GM12878 (cell line): Measurements from ENCODE around the gene GPR68. TPM values are rescaled to one million over a fixed set of nuclear protein-coding genes. Genes with fewer than 3 reads are reported as not detected.
A peak's percentile ranks its signal among the peaks of the same experiment; 100 is the strongest.

ENCODE experiments used
- ATAC-seq: fragments of 200-7000 bp; cut with Tn5 transposase; 3 replicates; pipeline ENCODE4 v1.9.1; 2020; ENCODE audit warnings: mild to moderate bottlenecking, moderate library complexity
- BruUV-seq: library from RNA; stranded (reverse); fragments of 400-500 nt; replicated peaks from 2 replicates; lab custom pipeline; 2021; lab: Mats Ljungman, UMichigan
- CTCF ChIA-PET: fragments of 300-600 bp; sonication (Branson Sonifier 250); formaldehyde crosslinking; extraction: SDS; loops from one replicate; lab custom pipeline; 2021; ENCODE audit warnings: inconsistent platforms; lab: Yijun Ruan, JAX
- POLR2A ChIA-PET: fragments of 350-600 bp; formaldehyde crosslinking; extraction: SDS; loops from one replicate; lab custom pipeline; 2021; ENCODE audit warnings: inconsistent platforms; lab: Charles Lee
- RAD21 ChIA-PET: fragments of 300-600 bp; sonication (Branson Sonifier 250); formaldehyde crosslinking; loops from one replicate; lab custom pipeline; 2023; ENCODE audit warnings: antibody characterized with exemption; ENCODE audit not compliant: unreplicated experiment; lab: Charles Lee
- SMC1A ChIA-PET: fragments of 300-600 bp; sonication (Branson Sonifier 250); formaldehyde crosslinking; loops from one replicate; lab custom pipeline; 2023; ENCODE audit not compliant: unreplicated experiment, uncharacterized antibody; lab: Charles Lee
- DNase-seq: peaks from one replicate; pipeline ENCODE4 v3.0.0-alpha.2; 2011; ENCODE audit warnings: low read depth, low spot score
- FAIRE-seq: peaks from 3 replicates; lab custom pipeline; 2011; peaks lifted over from hg19 to GRCh38; lab: Jason Lieb, UNC
- H2AFZ ChIP-seq: 2 replicates; pipeline ENCODE4 v1.6.0; 2011; ENCODE audit warnings: low read depth, low read length, control low read depth; ENCODE audit not compliant: control insufficient read depth
- H3K27ac ChIP-seq: 2 replicates; pipeline ENCODE4 v1.5.1; 2011; ENCODE audit warnings: control low read depth; ENCODE audit not compliant: control insufficient read depth, insufficient read depth
- H3K27me3 ChIP-seq, 2 experiments: replicated peaks in 1 of 2; 2 replicates each; pipeline versions ENCODE4 v1.6.0 to v1.6.1; 2011; ENCODE audit warnings: low read length in 1 of 2; ENCODE audit not compliant: control insufficient read depth in 2 of 2, insufficient read depth in 2 of 2
- H3K36me3 ChIP-seq, 2 experiments: 2 replicates each; pipeline ENCODE4 v1.5.1; 2011; ENCODE audit warnings: low read length in 1 of 2; ENCODE audit not compliant: control insufficient read depth in 2 of 2, insufficient read depth in 2 of 2
- H3K4me1 ChIP-seq: 2 replicates; pipeline ENCODE4 v1.6.1; 2011; ENCODE audit warnings: mild to moderate bottlenecking, low read length, moderate library complexity, mixed read lengths; ENCODE audit not compliant: control insufficient read depth, insufficient read depth
- H3K4me2 ChIP-seq: 2 replicates; pipeline ENCODE4 v1.6.0; 2011; ENCODE audit warnings: control low read depth; ENCODE audit not compliant: control insufficient read depth, insufficient read depth
- H3K4me3 ChIP-seq: fragments of 200-600 bp; sonication (generic); 2 replicates; pipeline ENCODE4 v1.5.1; 2016
- H3K79me2 ChIP-seq: 2 replicates; pipeline ENCODE4 v1.6.0; 2011; ENCODE audit warnings: low read length; ENCODE audit not compliant: control insufficient read depth, insufficient read depth
- H3K9ac ChIP-seq: 2 replicates; pipeline ENCODE4 v1.8.0; 2011; ENCODE audit warnings: low read length, control low read depth, mixed read lengths; ENCODE audit not compliant: control insufficient read depth, insufficient read depth
- H3K9me3 ChIP-seq: replicated peaks from 3 replicates; pipeline ENCODE4 v1.5.1; 2011; ENCODE audit warnings: mild to moderate bottlenecking, low read length; ENCODE audit not compliant: control insufficient read depth, insufficient read depth
- H4K20me1 ChIP-seq: 2 replicates; pipeline ENCODE4 v1.6.0; 2011; ENCODE audit not compliant: control insufficient read depth, insufficient read depth
- BMI1 ChIP-seq: fragments of 450-650 bp; IDR thresholded peaks from 2 replicates; pipeline ENCODE4 v1.6.1; 2016; ENCODE audit warnings: mild to moderate bottlenecking, moderate library complexity, borderline replicate concordance
- E2F8 ChIP-seq: fragments of 450-650 bp; IDR thresholded peaks from 2 replicates; pipeline ENCODE4 v1.6.1; 2018; ENCODE audit warnings: mild to moderate bottlenecking, low read depth, moderate library complexity; ENCODE audit not compliant: partially characterized antibody
- EZH2 ChIP-seq: IDR thresholded peaks from 2 replicates; pipeline ENCODE4 v1.6.1; 2012; ENCODE audit warnings: low read depth, mild to moderate bottlenecking, control low read depth, inconsistent platforms, low read length, borderline replicate concordance; ENCODE audit not compliant: control insufficient read depth
- RBBP5 ChIP-seq: fragments of 200-600 bp; sonication (generic); conservative IDR thresholded peaks from 2 replicates; pipeline ENCODE4 v1.6.1; 2016
- SIN3A ChIP-seq: IDR thresholded peaks from 2 replicates; pipeline ENCODE4 v1.6.1; 2012; ENCODE audit warnings: low read depth, low read length, improper control_type of control experiment
- TARDBP ChIP-seq: IDR thresholded peaks from 2 replicates; pipeline ENCODE4 v1.6.1; 2016; ENCODE audit warnings: borderline replicate concordance
- ZBTB40 ChIP-seq: fragments of 450-650 bp; IDR thresholded peaks from 2 replicates; pipeline ENCODE4 v1.6.1; 2016; ENCODE audit warnings: mild to moderate bottlenecking, moderate library complexity, borderline replicate concordance
- WGBS: methylation state at CpG from one replicate; pipeline ENCODE4 v1.1.6; 2016; ENCODE audit warnings: low lambda C conversion rate; ENCODE audit not compliant: insufficient replicate concordance, insufficient coverage; ENCODE audit errors: missing lambda C conversion rate; 5-methylcytosine and 5-hydroxymethylcytosine counted together
- in situ Hi-C: fragments of 300-500 bp; cut with MboI; formaldehyde crosslinking; loops from 9 replicates; pipeline ENCODE4 v1.14.3; 2018; ENCODE audit warnings: mixed read lengths
- intact Hi-C: fragments of 100-400 bp; cut with micrococcal nuclease; formaldehyde crosslinking; loops from one replicate; pipeline ENCODE4 v1.14.2; 2022; ENCODE audit not compliant: unreplicated experiment
- polyA plus RNA-seq, 11 experiments: library from polyadenylated mRNA; depleted of rRNA in 4 of 11; unstranded in 6 of 11; stranded (reverse) in 5 of 11; fragments of >200 nt; fragmentation: Nextera tagmentation in 4 of 11; fragmentation: Illumina TruSeq in 1 of 11; extraction: Ambion mirVana in 4 of 11; extraction: Trizol in 1 of 11; gene quantifications; 1 replicate in 1 of 11; 2 replicates in 10 of 11; pipeline versions ENCODE4 v1.2.1 to v1.2.3, GENCODE V29; 2011 to 2016; ENCODE audit warnings: inconsistent platforms in 2 of 11, missing spikeins in 2 of 11, low read depth in 1 of 11
- total RNA-seq, 4 experiments: library from RNA; depleted of rRNA in 3 of 4; stranded (reverse); fragments of >200 nt in 3 of 4; fragmentation: Illumina TruSeq in 1 of 4; extraction: Trizol in 1 of 4; gene quantifications; 2 replicates each; pipeline versions ENCODE4 v1.2.1 to v1.2.3, GENCODE V29; 2013 to 2021

GPR68 gene
- total and polyA plus RNA-seq, 10 of the 15 experiments (the other 5 are each of a cell fraction or from before 2014, with no cell fraction given), result 0.06 to 3.4 (median 1.8) TPM

- CTCF ChIA-PET, result no interaction called here
These were observed 9.4 kb upstream of the GPR68 start for GRCh38 chr14:91253795-91254323.

More at GRCh38 chr14:91253795-91254323, 9.4 kb upstream of the GPR68 start:
- no peak for DNase-seq
- 60% methylated on average over 18 of the region's 20 CpGs for WGBS
- H3K4me3 ChIP-seq, result peak overlapping the region; percentile 59; the same call in 1 of the 2 replicates
- no peak for TF ChIP-seq BMI1
- no peak for TF ChIP-seq RBBP5
- no peak for TF ChIP-seq ZBTB40
- no peak for TF ChIP-seq EZH2
- no peak for TF ChIP-seq E2F8
- TF ChIP-seq TARDBP, result no peak
- TF ChIP-seq SIN3A, result no peak
- TF ChIP-seq, all 136 proteins: peak for 0
- ChIA-PET RAD21 (interaction anchor here (0.6 kb wide), 1 partner anchor 77 kb away, joined by 3 read pairs; no protein-coding TSS in a partner anchor), POLR2A (interaction anchor here (1.0 kb wide), 1 partner anchor 11 kb away, joined by 3 read pairs; no protein-coding TSS in a partner anchor), SMC1A (interaction anchor here (1.4 kb wide), 1 partner anchor 14 kb away, joined by 3 read pairs; no protein-coding TSS in a partner anchor)
- Histone ChIP-seq H3K36me3 (no peaks in the 10 kb centered on the region), H2AFZ (peak overlapping the region; percentile 46; the same call in 1 of the 2 replicates), H3K9ac (0 out of 2 replicates have a peak overlapping the region, but pooled peaks have one; percentile 38), H3K27me3 (no peaks in the 10 kb centered on the region), H4K20me1 (no peaks in the 10 kb centered on the region), H3K27ac (no peak overlapping the region), H3K79me2 (no peaks in the 10 kb centered on the region), H3K9me3 (no peaks in the 10 kb centered on the region), H3K4me1 (peaks cover 37% of the 10 kb centered on the region), H3K4me2 (peak overlapping the region; percentile 88)
- BruUV-seq, result no TSS peak
- intact Hi-C loops, result no loop called here
- FAIRE-seq, result no peak
- in situ Hi-C loops, result no loop called here
- no peak for ATAC-seq
